Mesothelial cell of epicardium (in vitro differentiated cells): Measurements from ENCODE around the gene TCF3. TPM values are rescaled to one million over a fixed set of nuclear protein-coding genes. Genes with fewer than 3 reads are reported as not detected.
"Not testable (repeated sequence)": the region's sequence is repeated elsewhere in the genome, so short reads cannot be mapped to it uniquely, and the experiment has no call there.

Source experiments
- DNase-seq, 2 experiments: peaks; one replicate each; pipeline ENCODE4 v3.0.0; 2021; ENCODE audit warnings: low spot score in 2 of 2; ENCODE audit not compliant: unreplicated experiment in 2 of 2
- H3K27ac Mint-ChIP-seq: 2 replicates; pipeline ENCODE4 v1.8.0; 2021; ENCODE audit warnings: mixed read lengths
- H3K27me3 Mint-ChIP-seq: 2 replicates; pipeline ENCODE4 v1.8.0; 2021; ENCODE audit warnings: low read depth, mixed read lengths
- H3K36me3 Mint-ChIP-seq: 2 replicates; pipeline ENCODE4 v1.8.0; 2021; ENCODE audit warnings: mixed read lengths
- H3K4me1 Mint-ChIP-seq: 2 replicates; pipeline ENCODE4 v1.8.0; 2021; ENCODE audit warnings: mixed read lengths
- H3K4me3 Mint-ChIP-seq: 2 replicates; pipeline ENCODE4 v1.8.0; 2021; ENCODE audit warnings: mild to moderate bottlenecking, moderate library complexity, mixed read lengths
- H3K9me3 Mint-ChIP-seq: 2 replicates; pipeline ENCODE4 v1.8.0; 2021; ENCODE audit warnings: mixed read lengths
- CTCF ChIP-seq: fragments of 200-600 bp; sonication (generic); IDR thresholded peaks from one replicate; pipeline ENCODE4 v1.5.0; 2021; ENCODE audit warnings: antibody characterized with exemption; ENCODE audit not compliant: unreplicated experiment
- total RNA-seq: library from RNA; stranded (reverse); gene quantifications from 3 replicates; pipeline ENCODE4 v1.2.1, GENCODE V29; 2021

Gene TCF3
- total RNA-seq, 1 donor from 2014 or later, result 227 TPM

GRCh38 chr19:1691589-1692290, 39.3 kb upstream of the TCF3 start:
- peaks cover 7% of the 10 kb centered on the region for H3K9me3 Mint-ChIP-seq
- no peak for TF ChIP-seq CTCF
- peaks cover 86% of the 10 kb centered on the region for H3K27me3 Mint-ChIP-seq
- no peak overlapping the region for H3K27ac Mint-ChIP-seq
- no peak for DNase-seq
- H3K4me3 Mint-ChIP-seq, result no peak overlapping the region
- no peaks in the 10 kb centered on the region for H3K36me3 Mint-ChIP-seq
- no peaks in the 10 kb centered on the region for H3K4me1 Mint-ChIP-seq

- H3K9me3 Mint-ChIP-seq, result peaks cover 7% of the 10 kb centered on the region
- no peak for DNase-seq
- H3K27me3 Mint-ChIP-seq, result peaks cover 87% of the 10 kb centered on the region
- no peak for TF ChIP-seq CTCF
- H3K36me3 Mint-ChIP-seq, result no peaks in the 10 kb centered on the region
- no peaks in the 10 kb centered on the region for H3K4me1 Mint-ChIP-seq
- no peak overlapping the region for H3K4me3 Mint-ChIP-seq
- no peak overlapping the region for H3K27ac Mint-ChIP-seq
Observed at GRCh38 chr19:1690699-1691307, 38.4 kb upstream of the TCF3 start.

- not testable (repeated sequence) for H3K9me3 Mint-ChIP-seq, H3K27ac Mint-ChIP-seq, H3K36me3 Mint-ChIP-seq, H3K4me1 Mint-ChIP-seq, H3K4me3 Mint-ChIP-seq, DNase-seq
- peaks cover 79% of the 10 kb centered on the region for H3K27me3 Mint-ChIP-seq
Observed at GRCh38 chr19:1685785-1686184, 33.4 kb upstream of the TCF3 start.

DNA sequence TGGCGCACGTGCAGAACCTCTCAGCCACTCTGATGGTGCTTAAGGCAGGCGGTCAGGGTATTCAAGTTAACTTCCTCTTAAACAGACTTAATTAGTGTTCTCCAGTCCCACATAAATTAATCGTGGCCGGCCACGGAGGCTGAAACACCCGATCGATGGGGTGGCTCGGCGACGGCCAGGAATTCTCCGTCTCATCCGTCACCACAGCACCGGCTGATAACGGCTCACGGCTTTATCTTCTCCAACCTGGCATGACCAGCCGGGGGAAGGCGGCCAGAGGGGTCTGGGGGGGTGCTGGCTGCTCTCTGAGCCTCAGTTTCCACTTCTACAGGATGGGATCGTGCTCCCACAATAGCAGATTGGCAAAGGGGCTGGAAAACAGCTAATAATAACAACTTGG, 32.6 kb upstream of the TCF3 start:
- no peaks in the 10 kb centered on the region for H3K9me3 Mint-ChIP-seq
- H3K27ac Mint-ChIP-seq, result no peak overlapping the region
- TF ChIP-seq CTCF, result no peak
- H3K27me3 Mint-ChIP-seq, result peaks cover 77% of the 10 kb centered on the region
- no peaks in the 10 kb centered on the region for H3K36me3 Mint-ChIP-seq
- DNase-seq, result no peak
- no peaks in the 10 kb centered on the region for H3K4me1 Mint-ChIP-seq
- H3K4me3 Mint-ChIP-seq, result no peak overlapping the region

GRCh38 chr19:1684573-1684912, 32.1 kb upstream of the TCF3 start:
- Mint-ChIP-seq H3K9me3 (no peaks in the 10 kb centered on the region), H3K27ac (no peak overlapping the region), H3K4me3 (no peak overlapping the region), H3K36me3 (no peaks in the 10 kb centered on the region), H3K27me3 (peaks cover 75% of the 10 kb centered on the region), H3K4me1 (no peaks in the 10 kb centered on the region)
- no peak for TF ChIP-seq CTCF
- no peak for DNase-seq

DNA sequence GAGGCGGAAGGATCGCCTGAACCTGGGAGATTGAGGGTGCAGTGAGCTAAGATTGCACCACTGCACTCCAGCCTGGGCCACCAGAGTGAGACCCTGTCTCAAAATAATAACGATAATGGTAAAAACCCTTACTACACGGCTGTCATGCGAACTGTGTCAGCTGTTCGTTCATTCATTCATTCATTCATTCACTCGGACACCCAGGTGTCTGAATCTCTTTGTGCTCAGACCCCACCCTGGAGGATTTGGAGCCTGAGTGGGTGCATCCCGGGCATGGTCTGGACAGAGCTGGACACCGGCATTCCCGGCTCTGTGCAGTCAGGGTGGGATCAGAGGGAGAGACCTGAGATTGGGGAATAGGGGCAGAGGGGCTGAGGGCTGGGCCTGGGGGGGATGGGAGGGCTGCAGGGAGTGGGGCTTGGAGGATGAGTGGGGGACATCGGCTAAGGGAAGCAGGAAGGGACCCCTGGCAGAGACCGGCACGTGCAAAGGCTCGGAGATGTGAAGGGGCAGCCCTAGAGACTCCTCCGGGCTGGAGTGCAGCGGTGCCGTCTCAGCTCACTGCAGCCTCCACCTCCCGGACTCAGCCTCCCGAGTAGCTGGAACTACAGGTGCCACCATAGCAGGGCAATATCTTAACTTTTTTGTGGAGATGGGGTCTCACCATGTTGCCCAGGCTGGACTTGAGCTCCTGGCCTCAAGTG, 31.6 kb upstream of the TCF3 start:
- Mint-ChIP-seq H3K9me3 (no peaks in the 10 kb centered on the region), H3K36me3 (no peaks in the 10 kb centered on the region), H3K27me3 (peaks cover 76% of the 10 kb centered on the region), H3K4me3 (no peak overlapping the region), H3K4me1 (no peaks in the 10 kb centered on the region), H3K27ac (no peak overlapping the region)
- no peak for DNase-seq
- no peak for TF ChIP-seq CTCF
